DND-41 (cell line): ENCODE results near the gene FAR2.
A peak's percentile ranks its signal among the peaks of the same experiment; 100 is the strongest.

ENCODE experiments used
- ATAC-seq: fragments of 200-7000 bp; cut with Tn5 transposase; 3 replicates; pipeline ENCODE4 v1.9.1; 2021; ENCODE audit warnings: low read depth; ENCODE audit not compliant: insufficient read depth
- DNase-seq: peaks from one replicate; pipeline ENCODE4 v3.0.0-alpha.2; 2020
- H2AFZ ChIP-seq: 2 replicates; pipeline ENCODE4 v1.6.0; 2012; ENCODE audit warnings: low read depth, low read length
- H3K27ac ChIP-seq: 2 replicates; pipeline ENCODE4 v1.5.1; 2012; ENCODE audit warnings: low read length, inconsistent platforms
- H3K27me3 ChIP-seq: fragments of 200-600 bp; sonication (generic); 2 replicates; pipeline ENCODE4 v1.6.0; 2012; ENCODE audit warnings: low read length, mild to moderate bottlenecking, inconsistent platforms; ENCODE audit not compliant: insufficient read depth, poor library complexity
- H3K36me3 ChIP-seq: 2 replicates; pipeline ENCODE4 v1.5.1; 2012; ENCODE audit warnings: low read length, inconsistent platforms; ENCODE audit not compliant: insufficient read depth
- H3K4me1 ChIP-seq: 2 replicates; pipeline ENCODE4 v1.5.1; 2012; ENCODE audit warnings: mild to moderate bottlenecking, low read length; ENCODE audit not compliant: insufficient read depth
- H3K4me2 ChIP-seq: 2 replicates; pipeline ENCODE4 v1.6.0; 2012; ENCODE audit warnings: mild to moderate bottlenecking, moderate library complexity, low read length, inconsistent platforms; ENCODE audit not compliant: insufficient read depth
- H3K4me3 ChIP-seq, 2 experiments: fragments of 200-600 bp in 1 of 2; shearing (Covaris generic) in 1 of 2; 2 replicates each; pipeline ENCODE4 v1.5.1; 2012 to 2016; ENCODE audit warnings: inconsistent platforms in 2 of 2, low read length in 2 of 2, mild to moderate bottlenecking in 2 of 2, low read depth in 1 of 2, moderate library complexity in 1 of 2
- H3K79me2 ChIP-seq: 2 replicates; pipeline ENCODE4 v1.6.0; 2012; ENCODE audit warnings: low read length, inconsistent platforms; ENCODE audit not compliant: insufficient read depth
- H3K9ac ChIP-seq: 2 replicates; pipeline ENCODE4 v1.6.0; 2012; ENCODE audit warnings: low read depth, mild to moderate bottlenecking, inconsistent platforms, low read length, moderate library complexity
- H3K9me3 ChIP-seq: 2 replicates; pipeline ENCODE4 v1.5.1; 2012; ENCODE audit warnings: low read length, moderate library complexity, mild to moderate bottlenecking, inconsistent platforms; ENCODE audit not compliant: insufficient read depth, severe bottlenecking
- H4K20me1 ChIP-seq: 2 replicates; pipeline ENCODE4 v1.6.0; 2012; ENCODE audit warnings: low read length; ENCODE audit not compliant: insufficient read depth
- CTCF ChIP-seq: IDR thresholded peaks from 2 replicates; pipeline ENCODE4 v1.5.1; 2012; ENCODE audit warnings: borderline replicate concordance, low read length, moderate library complexity, mild to moderate bottlenecking; ENCODE audit not compliant: poor library complexity, severe bottlenecking; ENCODE audit errors: extremely low read depth
- EZH2 ChIP-seq: IDR thresholded peaks from 3 replicates; pipeline ENCODE4 v1.6.1; 2012; ENCODE audit warnings: borderline replicate concordance, low read depth, mild to moderate bottlenecking, moderate library complexity, low read length, inconsistent platforms; ENCODE audit not compliant: severe bottlenecking

Gene FAR2

DNA sequence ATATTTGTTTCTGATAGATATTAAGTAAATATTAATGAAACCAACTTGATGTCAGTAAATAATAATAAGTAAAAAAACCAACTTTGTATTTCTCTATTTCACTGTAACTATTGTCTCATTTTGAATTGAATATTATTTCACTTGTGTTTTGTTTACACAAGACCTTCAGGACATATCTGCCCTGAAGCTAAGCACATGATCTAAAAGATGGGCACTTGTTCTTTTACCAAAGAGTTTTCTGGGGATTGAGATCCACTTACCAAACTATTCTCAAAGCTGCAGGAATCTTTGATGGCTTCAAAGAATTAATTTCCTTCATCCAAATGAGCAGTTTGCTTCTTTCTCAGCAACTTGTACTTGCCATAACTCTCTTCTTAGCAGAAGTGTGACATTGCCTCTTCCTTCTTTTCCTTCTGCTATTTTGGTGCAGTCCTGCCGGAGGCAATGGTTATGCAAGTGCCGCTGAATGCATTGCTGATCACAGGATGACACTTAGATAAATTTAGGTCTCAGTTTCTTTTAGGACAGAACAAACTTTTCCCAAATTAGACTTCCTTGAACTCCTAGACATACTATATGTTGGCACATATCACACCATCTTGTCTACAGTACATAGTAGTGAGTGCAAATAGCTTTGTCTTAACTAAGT is 9.2 kb downstream of the FAR2 start:
- H3K4me3 ChIP-seq: no peak overlapping the region
- H3K36me3 ChIP-seq: no peaks in the 10 kb centered on the region
- H3K9me3 ChIP-seq: no peaks in the 10 kb centered on the region
- TF ChIP-seq EZH2: no peak
- TF ChIP-seq CTCF: no peak
- peaks cover 13% of the 10 kb centered on the region for H3K4me1 ChIP-seq
- DNase-seq: no peak
- H3K27ac ChIP-seq: no peak overlapping the region
- no peak overlapping the region for H3K9ac ChIP-seq
- H2AFZ ChIP-seq: no peak overlapping the region
- H4K20me1 ChIP-seq: no peaks in the 10 kb centered on the region; the same call in 1 of the 2 replicates
- H3K27me3 ChIP-seq: no peaks in the 10 kb centered on the region
- peaks cover 11% of the 10 kb centered on the region for H3K79me2 ChIP-seq
- ATAC-seq: no peak
- H3K4me2 ChIP-seq: no peak overlapping the region

GRCh38 chr12:29159661-29160060 is 10.6 kb downstream of the FAR2 start:
- H3K27me3 ChIP-seq: no peaks in the 10 kb centered on the region
- no peak for DNase-seq
- ATAC-seq: no peak
- H3K9ac ChIP-seq: no peak overlapping the region
- no peak overlapping the region for H3K4me3 ChIP-seq
- H2AFZ ChIP-seq: no peak overlapping the region
- no peak overlapping the region for H3K27ac ChIP-seq
- TF ChIP-seq CTCF (no peak), EZH2 (no peak)
- peaks cover 8% of the 10 kb centered on the region for H3K79me2 ChIP-seq
- no peaks in the 10 kb centered on the region for H3K36me3 ChIP-seq
- H4K20me1 ChIP-seq: no peaks in the 10 kb centered on the region; the same call in 1 of the 2 replicates
- no peaks in the 10 kb centered on the region for H3K9me3 ChIP-seq
- H3K4me1 ChIP-seq: peaks cover 12% of the 10 kb centered on the region
- no peak overlapping the region for H3K4me2 ChIP-seq

DNA sequence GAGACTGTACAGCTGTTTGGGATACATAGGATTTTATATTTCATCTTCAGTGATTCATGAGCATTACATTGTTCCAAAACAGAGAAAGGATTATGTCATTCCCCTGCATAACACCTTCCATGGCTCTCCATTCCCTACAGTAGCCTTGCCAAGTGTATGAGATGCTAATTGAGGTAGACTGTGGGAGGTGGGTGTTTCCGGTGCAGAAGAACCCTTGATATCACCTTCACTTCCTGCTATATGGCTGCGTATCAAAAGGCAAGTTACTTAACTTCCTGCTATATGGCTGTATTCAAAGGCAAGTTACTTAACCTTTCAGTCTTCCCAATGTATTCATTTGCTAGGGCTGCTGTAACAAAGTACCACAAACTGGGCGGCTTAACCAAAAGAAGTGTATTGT is 11.2 kb downstream of the FAR2 start:
- no peak overlapping the region for H3K9ac ChIP-seq
- peaks cover 6% of the 10 kb centered on the region for H3K79me2 ChIP-seq
- no peaks in the 10 kb centered on the region for H3K9me3 ChIP-seq
- TF ChIP-seq EZH2 (no peak), CTCF (no peak)
- H3K4me1 ChIP-seq: peaks cover 11% of the 10 kb centered on the region
- H3K4me3 ChIP-seq: no peak overlapping the region
- no peak overlapping the region for H3K4me2 ChIP-seq
- peak; percentile 42; the same call in 2 of the 3 replicates for ATAC-seq
- H3K27me3 ChIP-seq: no peaks in the 10 kb centered on the region
- no peak overlapping the region for H2AFZ ChIP-seq
- DNase-seq: no peak
- H4K20me1 ChIP-seq: no peaks in the 10 kb centered on the region; the same call in 1 of the 2 replicates
- H3K27ac ChIP-seq: no peak overlapping the region
- H3K36me3 ChIP-seq: no peaks in the 10 kb centered on the region

DNA sequence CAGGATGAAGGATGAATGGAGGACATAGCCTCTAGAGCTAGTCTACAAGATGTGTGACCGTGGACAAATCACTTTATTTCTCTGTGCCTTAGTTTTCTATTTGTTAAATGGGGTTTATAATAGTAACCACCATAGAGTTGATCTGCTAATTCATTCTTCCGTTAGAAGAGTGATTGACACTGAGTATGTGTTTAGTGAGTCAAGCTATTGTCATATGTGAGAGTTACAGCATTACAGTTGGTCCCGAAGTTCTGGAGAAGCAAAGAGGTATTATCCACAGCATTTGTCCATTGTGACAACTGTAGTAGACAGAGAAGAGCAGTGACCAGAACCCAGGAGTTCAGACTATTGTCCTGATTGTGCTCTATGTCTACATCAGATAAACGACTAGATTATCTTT is 14.1 kb downstream of the FAR2 start:
- Histone ChIP-seq H3K4me1 (peaks cover 10% of the 10 kb centered on the region), H3K36me3 (no peaks in the 10 kb centered on the region), H3K4me2 (no peak overlapping the region), H3K9ac (no peak overlapping the region), H2AFZ (no peak overlapping the region), H4K20me1 (no peaks in the 10 kb centered on the region; the same call in 1 of the 2 replicates), H3K27ac (no peak overlapping the region), H3K4me3 (no peak overlapping the region), H3K79me2 (peaks cover 5% of the 10 kb centered on the region), H3K9me3 (no peaks in the 10 kb centered on the region), H3K27me3 (no peaks in the 10 kb centered on the region)
- TF ChIP-seq CTCF: no peak
- ATAC-seq (no peak), DNase-seq (no peak)
